ENCODE results near the gene ZEB1.

The ZEB1 gene

DNA sequence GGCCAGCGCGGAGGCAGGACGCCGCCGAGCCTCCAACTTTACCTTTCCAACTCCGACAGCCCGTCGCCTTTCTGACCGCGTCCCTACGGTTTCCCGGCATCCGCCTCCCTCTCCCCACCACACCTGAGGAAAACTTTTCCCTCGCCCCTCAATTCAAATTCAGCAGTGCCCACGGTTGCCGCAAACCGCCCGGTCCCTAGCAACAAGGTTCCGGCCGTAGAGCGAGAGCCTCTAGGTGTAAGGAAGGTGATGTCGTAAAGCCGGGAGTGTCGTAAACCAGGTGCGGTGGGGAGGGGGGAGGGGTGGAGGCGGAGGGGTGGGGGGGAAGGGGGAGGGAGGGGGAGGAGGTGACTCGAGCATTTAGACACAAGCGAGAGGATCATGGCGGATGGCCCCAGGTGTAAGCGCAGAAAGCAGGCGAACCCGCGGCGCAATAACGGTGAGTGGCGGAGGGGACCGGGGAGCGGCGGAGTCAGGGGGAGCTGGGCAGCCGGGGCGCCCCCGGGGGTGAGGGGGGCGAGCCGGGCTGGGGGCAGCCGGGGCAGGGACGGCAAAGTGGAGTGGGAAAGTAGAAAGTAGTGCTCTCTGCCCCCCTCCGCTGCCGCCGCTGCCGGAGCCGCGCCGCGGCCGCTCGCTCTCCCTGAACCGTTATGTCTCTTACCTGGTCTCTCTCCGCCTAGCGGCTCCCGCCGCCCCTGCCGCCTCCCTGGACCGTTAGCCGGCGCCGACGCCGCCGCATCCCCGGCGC lies at the start of gene ZEB1:
ZEB1 (plus strand) TSS at position 363 of the 748 bp plus-strand sequence; CDS start at position 382, 19 bp downstream.
- DNase-seq (ENCODE audit: low read depth), result peak; percentile 97
- H3K4me3 ChIP-seq (replicated peaks; ENCODE audit: low read depth, low read length), result peak within 1 kb of the TSS; percentile 91
- TF ChIP-seq CTCF (IDR thresholded peaks at IDR 0.05; ENCODE audit: low read length, missing control alignments), result peak; percentile 35

GRCh38 chr10:31270954-31271353 lies 48.1 kb upstream of the ZEB1 start:
- H3K4me3 ChIP-seq (replicated peaks; ENCODE audit: low read depth, low read length), result no peak overlapping the region
- no peak for TF ChIP-seq CTCF (IDR thresholded peaks at IDR 0.05; ENCODE audit: low read length, missing control alignments)
- no peak for DNase-seq (ENCODE audit: low read depth)

DNA sequence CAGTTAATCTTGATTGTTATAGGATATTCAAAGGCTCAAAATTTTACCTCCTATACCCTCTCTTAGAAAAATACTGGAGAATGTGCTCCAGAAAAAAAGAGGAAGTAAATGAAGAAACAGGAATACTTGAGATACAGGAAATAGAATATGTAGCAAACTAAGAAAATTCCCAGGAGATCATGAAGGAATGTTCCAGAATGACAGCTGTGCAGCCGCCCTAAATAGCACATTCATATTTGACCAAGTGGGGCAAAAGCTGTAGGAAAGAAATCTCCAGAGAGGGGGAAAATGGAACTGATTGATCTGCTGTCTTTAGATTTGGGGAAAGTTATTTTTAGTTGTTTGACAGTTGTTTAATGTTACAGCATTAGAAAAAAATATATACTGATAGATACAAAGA lies 46.2 kb upstream of the ZEB1 start:
- TF ChIP-seq CTCF (IDR thresholded peaks at IDR 0.05; ENCODE audit: low read length, missing control alignments), result no peak
- peak; percentile 48 for DNase-seq (ENCODE audit: low read depth)
- H3K4me3 ChIP-seq (replicated peaks; ENCODE audit: low read depth, low read length), result no peak overlapping the region

- no peak for DNase-seq (ENCODE audit: low read depth)
- no peak overlapping the region for H3K4me3 ChIP-seq (replicated peaks; ENCODE audit: low read depth, low read length)
- no peak for TF ChIP-seq CTCF (IDR thresholded peaks at IDR 0.05; ENCODE audit: low read length, missing control alignments)
Measured at GRCh38 chr10:31273789-31274188, 45.2 kb upstream of the ZEB1 start.

GRCh38 chr10:31274310-31274709 lies 44.7 kb upstream of the ZEB1 start:
- peak; percentile 49 for DNase-seq (ENCODE audit: low read depth)
- no peak for TF ChIP-seq CTCF (IDR thresholded peaks at IDR 0.05; ENCODE audit: low read length, missing control alignments)
- no peak overlapping the region for H3K4me3 ChIP-seq (replicated peaks; ENCODE audit: low read depth, low read length)

DNA sequence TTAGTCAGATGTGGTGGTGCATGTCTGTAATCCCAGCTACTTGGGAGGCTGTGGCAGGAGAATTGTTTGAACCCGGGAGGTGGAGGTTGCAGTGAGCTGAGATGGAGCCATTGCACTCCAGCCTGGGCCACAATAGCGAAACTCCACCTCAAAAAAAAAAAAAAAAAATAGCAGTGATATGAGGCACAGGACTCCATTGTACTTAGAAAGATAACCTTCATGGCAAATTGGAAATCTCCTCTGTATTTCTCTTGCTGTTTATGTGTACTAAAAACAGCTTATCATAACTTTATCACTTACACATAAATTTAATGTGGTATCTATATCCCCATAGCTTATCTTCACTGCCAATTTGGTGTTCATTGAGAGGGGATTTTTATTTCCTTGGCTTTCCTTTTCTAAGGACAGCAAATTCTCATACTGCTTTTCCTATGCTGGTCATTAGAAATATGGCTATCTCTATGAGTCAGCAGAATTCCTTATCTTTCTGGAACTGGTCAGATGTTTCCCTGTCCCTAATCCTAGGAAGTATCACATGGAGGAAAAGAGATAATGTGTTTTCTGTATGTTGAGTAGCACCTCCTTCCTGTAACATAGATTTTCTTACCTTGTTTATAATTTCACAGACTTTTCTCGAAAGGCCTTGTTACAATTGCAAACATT lies 40.6 kb upstream of the ZEB1 start:
- peak; percentile 33 for DNase-seq (ENCODE audit: low read depth)
- TF ChIP-seq CTCF (IDR thresholded peaks at IDR 0.05; ENCODE audit: low read length, missing control alignments), result no peak

More for the DNA sequence above, 40.6 kb upstream of the ZEB1 start:
- H3K4me3 ChIP-seq (replicated peaks; ENCODE audit: low read depth, low read length), result no peak overlapping the region

Data from fibroblast of pulmonary artery (primary cell).